Measurements from ENCODE around the gene IFT122. TPM values are rescaled to one million over a fixed set of nuclear protein-coding genes. Genes with fewer than 3 reads are reported as not detected.

IFT122 gene
- total and polyA plus RNA-seq, 2 donors (not counting 3 experiments of a cell fraction or from before 2014, with no cell fraction given) = 38.4 to 41.7 TPM

DNA sequence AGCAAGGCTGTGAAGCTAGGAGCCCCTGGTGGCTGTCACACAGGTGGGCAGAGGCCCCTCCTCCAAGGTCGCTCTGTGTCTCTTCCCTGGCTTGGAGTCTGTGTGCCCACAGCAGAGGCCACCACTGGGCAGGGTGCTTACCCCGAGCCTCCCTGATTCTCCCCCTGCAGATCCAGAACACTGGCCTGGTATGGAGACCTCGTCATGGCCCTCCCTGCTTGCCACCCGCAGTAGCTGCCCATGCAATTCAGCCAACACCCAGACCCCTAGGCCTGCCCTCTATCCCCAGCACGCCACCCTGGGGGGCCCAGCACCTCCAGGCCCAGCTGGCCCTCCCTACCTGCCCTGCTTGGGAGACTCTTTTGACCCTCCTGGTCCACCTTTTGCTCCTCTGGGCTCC, 82.9 kb downstream of the IFT122 start:
- POLR2A ChIA-PET = no interaction called here

More for the DNA sequence above, 82.9 kb downstream of the IFT122 start:
- intact Hi-C loops (cut with micrococcal nuclease) = no loop called here
- no peaks in the 10 kb centered on the region for H3K9me3 ChIP-seq (replicated peaks; ENCODE audit: control insufficient read depth, insufficient read depth, low read length)
- H3K4me2 ChIP-seq (ENCODE audit: insufficient read depth, low read length) = no peak overlapping the region
- no TSS peak for BruUV-seq (replicated peaks)
- H3K27me3 ChIP-seq (ENCODE audit: control insufficient read depth in 2 of 2, insufficient read depth in 2 of 2, low read length in 2 of 2) = no peaks in the 10 kb centered on the region
- H2AFZ ChIP-seq (ENCODE audit: low read depth, low read length) = no peak overlapping the region
- no peaks in the 10 kb centered on the region for H4K20me1 ChIP-seq (replicated peaks; ENCODE audit: control insufficient read depth, extremely low read depth, insufficient read depth, low read length)
- FAIRE-seq (no peak), DNase-seq (ENCODE audit: low read depth, low spot score) (no peak)
- H3K27ac ChIP-seq (ENCODE audit: insufficient read depth, low read depth, low read length) = no peak overlapping the region
- no peak for TF ChIP-seq JUN (IDR thresholded peaks at IDR 0.05; ENCODE audit: borderline replicate concordance, insufficient read depth, insufficient read length, low read depth)
- no peak for TF ChIP-seq EZH2 (IDR thresholded peaks at IDR 0.05; ENCODE audit: borderline replicate concordance, low read depth, low read length, severe bottlenecking)
- TF ChIP-seq POLR2AphosphoS5 (IDR thresholded peaks at IDR 0.05; ENCODE audit: insufficient read depth, low read depth, low read length) = no peak
- no peak for TF ChIP-seq FOS (IDR thresholded peaks at IDR 0.05; ENCODE audit: borderline replicate concordance, insufficient read depth, low read length)
- no peak for TF ChIP-seq POLR2A (IDR thresholded peaks at IDR 0.05; ENCODE audit: low read depth, low read length)
- TF ChIP-seq, protein P1, sequence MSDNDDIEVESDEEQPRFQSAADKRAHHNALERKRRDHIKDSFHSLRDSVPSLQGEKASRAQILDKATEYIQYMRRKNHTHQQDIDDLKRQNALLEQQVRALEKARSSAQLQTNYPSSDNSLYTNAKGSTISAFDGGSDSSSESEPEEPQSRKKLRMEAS (IDR thresholded peaks at IDR 0.05; ENCODE audit: insufficient read depth, insufficient read length) = no peak
- no peak for TF ChIP-seq MYC (IDR thresholded peaks at IDR 0.05; ENCODE audit: low read depth, low read length)
- TF ChIP-seq, protein P2, sequence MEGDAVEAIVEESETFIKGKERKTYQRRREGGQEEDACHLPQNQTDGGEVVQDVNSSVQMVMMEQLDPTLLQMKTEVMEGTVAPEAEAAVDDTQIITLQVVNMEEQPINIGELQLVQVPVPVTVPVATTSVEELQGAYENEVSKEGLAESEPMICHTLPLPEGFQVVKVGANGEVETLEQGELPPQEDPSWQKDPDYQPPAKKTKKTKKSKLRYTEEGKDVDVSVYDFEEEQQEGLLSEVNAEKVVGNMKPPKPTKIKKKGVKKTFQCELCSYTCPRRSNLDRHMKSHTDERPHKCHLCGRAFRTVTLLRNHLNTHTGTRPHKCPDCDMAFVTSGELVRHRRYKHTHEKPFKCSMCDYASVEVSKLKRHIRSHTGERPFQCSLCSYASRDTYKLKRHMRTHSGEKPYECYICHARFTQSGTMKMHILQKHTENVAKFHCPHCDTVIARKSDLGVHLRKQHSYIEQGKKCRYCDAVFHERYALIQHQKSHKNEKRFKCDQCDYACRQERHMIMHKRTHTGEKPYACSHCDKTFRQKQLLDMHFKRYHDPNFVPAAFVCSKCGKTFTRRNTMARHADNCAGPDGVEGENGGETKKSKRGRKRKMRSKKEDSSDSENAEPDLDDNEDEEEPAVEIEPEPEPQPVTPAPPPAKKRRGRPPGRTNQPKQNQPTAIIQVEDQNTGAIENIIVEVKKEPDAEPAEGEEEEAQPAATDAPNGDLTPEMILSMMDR (IDR thresholded peaks at IDR 0.05; ENCODE audit: extremely low read depth in 1 of 2, insufficient read depth in 1 of 2, low read depth in 1 of 2, low read length in 2 of 2) = no peak
- TF ChIP-seq GATA2 (IDR thresholded peaks at IDR 0.05; ENCODE audit: insufficient read depth, insufficient read length, low read depth, low read length) = no peak
- no peak overlapping the region for H3K9ac ChIP-seq (replicated peaks; ENCODE audit: extremely low read depth, insufficient read depth, low read length)
- H3K4me1 ChIP-seq (ENCODE audit: control insufficient read depth, extremely low read depth, insufficient read depth, low read length) = peaks cover 4% of the 10 kb centered on the region
- H3K9me1 ChIP-seq (replicated peaks; ENCODE audit: control insufficient read depth, extremely low read depth, insufficient read depth, low read length) = no peaks in the 10 kb centered on the region
- dilution Hi-C loops (cut with MboI; ENCODE audit: extremely low pct_ligation_motif_present, low sequenced_read_pairs) = no loop called here
- no peak overlapping the region for H3K4me3 ChIP-seq (replicated peaks in 1 of 3; ENCODE audit: insufficient read depth in 1 of 3, low read depth in 1 of 3, low read length in 3 of 3)
- no peaks in the 10 kb centered on the region for H3K79me2 ChIP-seq (ENCODE audit: control insufficient read depth, insufficient read depth, low read length)
- CTCF ChIA-PET = interaction anchor here (1.2 to 1.4 kb wide), 3 partner anchors 12 to 33 kb away, joined by 3 to 7 read pairs (median 5); no protein-coding TSS in a partner anchor
- peaks cover 0 to 2% of the 10 kb centered on the region in 2 experiments for H3K36me3 ChIP-seq (ENCODE audit: control insufficient read depth in 2 of 2, extremely low read depth in 1 of 2, insufficient read depth in 2 of 2, low read length in 2 of 2)

Data from endothelial cell of umbilical vein (primary cell).